Cerebellar cortex (tissue), 1 donor: ENCODE measurements around the gene GNPAT.
A peak's percentile ranks its signal among the peaks of the same experiment; 100 is the strongest.
"Not testable (repeated sequence)": the region's sequence is repeated elsewhere in the genome, so short reads cannot be mapped to it uniquely, and the experiment has no call there.

Experiments used
- DNase-seq: peaks from one replicate; pipeline ENCODE4 v3.0.0-alpha.2; 2015; ENCODE audit warnings: low spot score

GNPAT gene

DNA sequence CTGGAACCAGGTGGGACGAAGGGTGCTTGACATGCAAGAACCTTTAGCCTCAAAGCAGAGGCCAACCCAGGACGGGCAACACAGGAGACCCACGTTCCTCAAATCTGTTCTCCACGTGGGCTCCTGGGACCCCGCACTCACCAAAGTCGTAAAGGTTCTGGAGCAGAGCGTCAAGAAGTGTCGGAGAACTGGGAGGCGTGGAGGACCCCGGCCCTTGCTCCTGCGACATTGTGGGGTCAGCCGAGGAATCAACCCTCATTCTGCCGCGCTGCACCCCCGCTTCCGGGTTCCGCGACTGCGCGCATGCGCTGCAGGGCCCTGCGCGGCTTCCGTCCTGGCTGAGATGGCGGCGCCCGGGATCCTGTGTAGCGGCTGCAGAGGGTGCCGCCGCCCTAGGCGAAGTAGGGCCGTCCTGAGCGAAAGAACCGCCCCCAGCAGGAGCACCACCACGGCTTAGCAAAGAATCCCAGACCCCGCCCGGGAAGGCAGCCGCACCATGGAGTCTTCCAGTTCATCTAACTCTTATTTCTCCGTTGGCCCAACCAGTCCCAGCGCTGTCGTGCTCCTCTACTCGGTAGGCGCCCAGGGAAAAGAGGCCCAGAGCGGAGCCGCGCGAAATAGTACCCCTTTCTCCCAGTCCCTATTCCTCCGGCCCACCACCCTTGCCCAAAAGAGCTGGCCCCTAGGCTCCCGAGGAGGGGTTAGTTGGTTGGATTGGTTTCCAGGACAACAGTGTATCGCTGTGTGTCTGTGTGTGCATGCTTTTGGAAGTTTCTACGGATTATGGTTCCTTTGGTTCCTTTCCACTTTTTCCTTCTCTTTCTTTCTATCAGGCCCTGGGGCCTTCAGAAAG lies at the start of gene GNPAT:
GNPAT (plus strand) TSS at position 330 of the 853 bp plus-strand sequence; CDS start at position 497, 167 bp downstream.
- DNase-seq = peak; percentile 80

DNA sequence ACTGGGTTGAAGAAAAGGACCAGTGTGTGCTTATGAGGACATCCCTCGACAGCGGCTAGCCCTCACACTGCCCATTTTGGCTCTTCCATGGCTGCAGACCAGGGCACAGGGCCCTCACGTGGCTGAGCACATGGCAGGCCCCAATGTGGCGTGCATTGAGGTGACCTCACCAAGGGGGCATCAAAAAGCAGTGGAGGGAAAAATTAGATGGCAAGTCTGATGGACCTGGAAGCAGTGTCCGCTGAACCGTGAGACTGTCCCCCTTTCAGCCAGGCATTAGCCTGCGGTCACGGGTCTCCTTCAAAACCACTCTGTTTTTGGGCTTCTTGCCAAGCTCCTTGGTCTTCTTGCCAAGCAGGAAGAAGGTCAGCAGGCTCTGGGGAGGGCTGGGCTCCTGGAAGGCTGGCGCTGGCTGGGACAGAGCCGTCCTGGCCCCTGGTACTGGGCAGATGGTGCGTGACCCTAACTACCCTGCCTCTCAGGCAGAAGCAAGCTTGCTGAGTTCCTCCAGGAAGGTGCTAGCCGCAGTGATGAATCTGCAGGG lies 48.3 kb upstream of the GNPAT start:
- peak; percentile 96 for DNase-seq

DNA sequence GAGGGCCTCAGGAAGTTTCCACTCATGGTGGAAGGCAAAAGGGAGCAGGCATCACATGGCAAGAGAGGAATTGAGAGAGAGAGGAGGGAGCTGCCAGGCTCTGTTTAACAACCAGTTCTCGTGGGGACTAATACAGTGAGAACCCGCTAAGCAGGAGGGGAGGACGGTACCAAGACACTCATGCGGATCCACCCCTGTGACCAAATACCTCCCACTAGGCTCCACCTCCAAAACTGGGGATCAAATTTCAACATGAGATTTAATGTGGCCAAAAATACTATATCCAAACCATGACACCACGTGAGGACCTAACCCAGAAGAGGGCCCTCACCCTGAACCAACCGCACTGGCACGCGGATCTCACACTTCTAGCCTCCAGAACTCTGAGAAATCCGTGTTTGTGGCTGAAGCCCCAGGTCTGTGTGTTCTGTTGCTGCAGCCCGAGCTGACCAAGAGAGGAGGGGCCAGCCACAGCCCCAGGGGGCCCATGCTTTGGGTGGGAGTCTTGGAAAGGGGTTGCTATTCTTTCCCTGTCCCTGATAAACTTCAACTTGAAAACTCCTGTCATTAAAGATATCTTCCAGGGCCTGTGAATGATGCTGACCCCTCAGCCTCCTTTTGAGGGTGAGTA lies 47.2 kb upstream of the GNPAT start:
- no peak for DNase-seq

DNA sequence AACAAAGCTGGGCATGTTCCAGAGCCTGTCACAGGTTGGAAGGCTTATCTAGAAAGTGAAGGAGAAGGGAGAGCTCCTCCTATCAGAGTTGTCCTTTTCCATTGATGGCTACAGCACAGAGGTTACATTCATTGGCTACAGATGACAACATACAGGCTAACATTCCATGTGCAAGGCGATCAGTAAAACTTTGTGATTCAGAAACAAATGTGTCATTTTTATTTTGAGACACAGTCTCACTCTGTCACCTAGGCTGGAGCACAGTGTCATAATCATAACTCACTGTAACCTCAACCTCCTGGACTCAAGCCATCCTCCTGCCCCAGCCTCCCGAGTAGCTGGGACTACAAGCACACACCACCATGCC lies 46.6 kb upstream of the GNPAT start:
- DNase-seq = no peak

DNA sequence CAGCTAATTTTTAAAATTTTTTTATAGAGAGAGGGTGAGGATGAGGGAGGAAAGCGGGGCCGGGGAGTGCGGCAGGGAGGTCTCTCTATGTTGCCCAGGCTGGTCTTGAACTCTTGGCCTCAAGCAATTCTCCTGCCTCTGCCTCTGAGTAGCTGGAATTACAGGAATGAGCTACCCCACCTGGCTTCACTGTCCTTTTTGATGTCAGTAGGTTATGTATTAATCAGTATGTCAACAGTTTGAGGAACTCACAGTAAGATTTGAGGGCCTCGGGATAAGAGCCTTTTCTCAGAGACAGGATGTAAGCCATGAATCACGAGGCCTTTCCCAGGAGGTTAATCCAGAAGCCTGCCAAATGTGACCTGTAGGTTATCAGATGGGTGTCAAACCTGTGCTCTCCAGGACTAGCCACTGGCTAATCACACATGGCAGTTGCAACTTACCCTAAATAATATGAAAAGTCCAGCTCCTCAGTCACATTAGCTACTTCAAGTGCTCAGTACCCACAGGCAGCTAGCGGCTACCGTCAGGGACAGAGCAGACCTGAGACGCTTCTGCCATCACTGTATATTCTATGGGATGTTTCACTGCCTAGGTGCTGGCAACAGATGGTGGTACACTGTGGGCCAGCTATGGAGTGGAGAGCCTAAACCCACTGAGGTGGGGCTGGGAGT lies 46.0 kb upstream of the GNPAT start:
- no peak for DNase-seq

DNA sequence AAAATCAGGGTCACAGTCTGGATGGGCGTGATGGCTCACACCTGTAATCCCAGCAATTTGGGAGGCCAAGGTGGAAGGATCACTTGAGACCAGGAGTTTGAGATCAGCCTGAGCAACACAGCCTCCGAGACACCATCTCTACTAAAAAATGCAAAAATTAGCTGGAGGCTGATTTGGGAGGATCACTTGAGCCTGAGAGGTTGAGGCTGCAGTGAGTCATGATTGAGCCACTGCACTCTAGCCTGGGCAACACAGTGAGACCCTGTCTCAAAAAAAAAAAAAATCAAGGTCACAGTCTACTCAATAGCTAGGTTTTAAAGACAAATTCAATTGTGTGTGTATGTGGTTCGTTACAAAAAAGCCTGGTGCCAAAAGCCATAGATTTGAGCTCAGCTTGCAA lies 44.7 kb upstream of the GNPAT start:
- DNase-seq = no peak

DNA sequence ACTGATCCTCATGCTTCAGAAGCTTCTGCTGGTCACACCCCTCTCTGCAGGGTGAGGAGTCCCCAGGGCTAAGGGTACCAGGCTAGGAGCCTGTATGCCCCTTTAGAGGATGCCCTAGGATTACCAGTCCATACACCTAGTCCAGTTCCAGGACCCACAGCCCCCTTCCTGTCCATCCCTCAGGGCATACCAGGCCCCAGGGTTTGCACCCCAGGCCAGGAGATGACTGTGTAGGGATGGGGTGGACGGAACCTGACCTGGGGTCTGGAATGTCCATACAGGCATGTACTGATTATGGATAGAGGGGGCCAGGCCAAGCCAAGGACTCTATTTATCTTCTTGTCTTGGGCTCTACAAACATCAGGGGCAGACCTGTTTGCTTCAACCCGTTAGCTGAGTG lies 44.3 kb upstream of the GNPAT start:
- no peak for DNase-seq

DNA sequence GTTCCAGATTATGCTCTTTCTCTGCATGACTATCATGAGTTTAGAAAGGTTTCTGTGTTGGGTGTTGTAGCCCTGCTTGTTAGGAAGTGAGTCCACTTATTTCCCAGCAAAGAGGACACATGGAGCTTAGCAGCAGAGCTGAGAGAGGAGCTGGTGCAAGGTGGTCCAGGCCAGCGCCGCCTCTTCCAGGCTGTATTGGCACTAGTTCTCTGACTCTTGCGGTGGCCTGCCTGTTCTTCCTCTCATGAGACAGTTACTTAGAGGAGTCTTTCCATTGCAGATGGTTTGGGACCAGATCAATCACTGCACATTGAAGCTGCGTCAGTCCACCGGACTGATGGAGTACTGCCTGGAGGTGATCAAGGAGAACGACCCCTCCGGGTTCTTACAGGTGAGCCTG lies 41.1 kb upstream of the GNPAT start:
- no peak for DNase-seq

DNA sequence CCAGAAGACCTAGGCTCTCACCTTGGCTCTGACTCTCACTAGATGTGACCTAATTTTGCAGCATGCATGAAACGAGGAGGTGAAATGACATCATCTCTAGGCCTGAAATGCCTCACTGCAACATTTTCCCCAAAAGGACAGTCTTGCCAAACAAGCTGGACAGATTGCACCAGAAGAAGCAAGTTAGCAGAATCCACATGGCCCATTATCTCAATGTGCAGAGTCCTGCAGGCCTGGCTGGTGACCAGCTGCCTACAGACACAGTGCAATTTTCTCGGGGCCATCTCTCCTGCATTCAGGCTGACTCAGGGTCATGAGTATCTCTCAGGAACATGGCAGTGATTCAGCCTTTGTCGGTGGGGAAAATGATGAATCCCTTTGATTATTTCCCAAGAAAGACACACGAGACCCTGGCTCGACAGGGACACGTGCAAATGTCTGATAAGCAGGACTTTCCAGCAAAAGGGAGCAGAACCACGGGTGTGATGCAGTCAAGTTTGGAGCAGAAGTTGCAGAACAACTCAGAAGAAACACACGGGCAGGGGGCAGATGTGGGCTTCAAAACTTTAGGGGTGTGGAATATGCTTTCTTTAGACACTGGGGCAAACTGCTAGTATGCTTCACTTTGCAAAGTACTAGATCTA lies 40.5 kb upstream of the GNPAT start:
- no peak for DNase-seq

DNA sequence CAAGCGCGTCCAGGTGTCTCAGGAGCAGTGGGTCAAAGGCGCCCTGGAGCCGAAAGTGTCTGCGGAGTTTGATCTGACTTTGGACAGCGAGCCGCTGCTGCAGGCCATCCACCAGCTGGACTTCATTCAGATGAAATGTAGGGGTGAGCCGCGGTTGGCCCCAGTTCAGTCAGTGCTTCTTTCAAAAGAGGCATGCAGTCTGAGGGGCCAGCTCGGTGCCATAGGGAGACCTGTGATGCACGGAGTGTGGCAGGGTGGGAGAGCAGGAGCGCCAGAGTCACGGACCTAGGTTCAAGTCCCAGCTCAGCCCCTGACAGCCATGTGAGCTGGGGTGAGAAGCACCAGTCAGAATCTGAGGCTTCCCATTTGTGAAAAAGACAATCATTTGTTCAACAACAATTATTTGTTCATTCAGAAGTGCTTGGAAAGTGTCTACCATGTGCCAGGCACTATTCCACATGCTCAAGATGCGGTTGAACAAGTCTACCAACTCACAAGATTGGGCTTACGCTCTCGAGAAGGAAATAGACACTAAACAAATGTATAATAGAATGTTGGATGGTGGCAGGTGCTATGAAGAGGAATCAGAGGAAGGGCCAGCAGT lies 39.5 kb upstream of the GNPAT start:
- DNase-seq = no peak

DNA sequence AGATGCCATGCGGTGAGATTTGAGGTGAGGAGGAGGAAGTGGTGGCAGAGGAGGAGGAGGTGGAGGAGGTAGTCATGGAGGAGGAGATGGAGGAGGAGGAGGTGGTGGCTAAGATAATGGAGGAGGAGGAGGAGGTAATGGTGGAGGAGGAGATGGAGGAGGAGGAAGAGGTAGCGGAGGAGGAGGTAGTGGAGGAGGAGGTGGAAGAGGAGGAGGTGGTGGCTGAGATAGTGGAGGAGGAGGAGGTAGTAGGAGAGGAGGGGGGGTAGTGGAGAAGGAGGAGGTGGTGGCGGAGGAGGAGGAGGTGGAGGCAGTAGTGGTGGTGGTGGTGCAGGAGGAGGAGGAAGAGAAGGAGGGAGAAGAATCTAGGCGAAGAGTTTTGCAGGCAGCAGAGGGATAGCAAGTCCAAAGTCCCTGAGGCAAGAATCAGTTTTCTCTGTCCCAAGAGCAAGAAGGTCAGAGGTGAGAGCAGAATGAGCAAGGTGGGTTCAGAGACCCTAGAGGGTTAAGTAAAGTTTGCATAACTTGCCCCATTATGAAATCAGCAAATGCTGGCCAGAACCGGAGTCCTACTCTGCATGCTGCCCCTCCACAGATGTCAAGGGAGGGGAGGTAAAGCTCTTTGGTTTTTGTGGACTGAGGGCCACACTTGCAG lies 38.9 kb upstream of the GNPAT start:
- DNase-seq = no peak

DNA sequence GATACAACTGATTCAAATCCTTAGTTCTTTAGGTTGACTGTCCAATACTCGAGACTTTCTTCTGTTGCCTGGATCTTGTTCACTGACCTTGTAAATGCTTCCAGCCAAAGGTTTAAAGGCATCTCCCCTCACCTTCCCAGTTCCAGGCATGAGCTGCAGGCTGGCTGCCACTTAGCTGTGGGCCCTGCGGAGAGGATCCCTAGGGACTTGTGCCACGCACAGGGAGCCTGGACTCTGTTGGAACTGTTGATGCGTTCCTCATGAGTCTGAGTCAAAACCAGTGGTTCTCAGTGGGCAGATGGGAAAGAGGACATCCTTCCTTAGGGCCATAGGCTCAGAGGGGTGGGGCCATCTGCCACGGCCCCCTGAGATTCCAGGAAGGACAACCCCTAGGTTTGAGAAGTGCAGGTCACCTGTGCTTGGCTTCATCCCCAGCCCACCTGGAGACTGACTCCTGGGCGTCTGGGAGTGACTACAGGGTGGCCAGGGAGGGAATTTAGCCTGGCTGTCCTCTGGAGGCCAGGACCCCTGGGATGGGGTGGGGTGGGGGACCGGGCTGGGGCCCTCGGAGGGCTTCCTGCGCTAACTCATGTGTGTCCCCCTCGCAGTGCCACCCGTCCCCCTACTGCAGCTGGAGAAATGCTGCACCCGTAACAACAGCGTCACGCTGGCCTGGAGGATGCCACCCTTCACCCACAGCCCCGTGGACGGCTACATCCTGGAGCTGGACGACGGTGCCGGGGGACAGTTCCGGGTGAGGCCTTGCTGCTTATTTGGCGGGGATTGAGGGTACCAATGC lies 37.6 kb upstream of the GNPAT start:
- DNase-seq = no peak

DNA sequence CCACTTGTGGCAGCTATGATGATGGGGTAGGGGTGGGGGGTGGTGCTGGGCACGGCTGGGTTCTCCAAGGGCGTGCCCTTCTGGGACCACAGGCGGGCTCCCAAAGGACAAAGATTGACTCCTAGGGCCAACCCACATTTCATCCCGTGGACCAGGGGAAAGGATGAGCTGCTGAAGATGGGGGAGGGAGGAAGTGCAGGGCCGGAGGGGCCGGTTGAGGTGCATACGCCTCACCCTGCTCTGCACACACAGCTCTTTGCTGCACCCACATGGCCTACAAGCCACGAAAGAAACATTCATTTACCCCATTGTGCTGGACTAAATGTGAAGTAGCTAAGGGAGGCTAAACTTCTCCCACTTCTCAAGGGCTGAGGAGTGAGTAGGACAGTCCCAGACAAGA lies 34.2 kb upstream of the GNPAT start:
- no peak for DNase-seq

DNA sequence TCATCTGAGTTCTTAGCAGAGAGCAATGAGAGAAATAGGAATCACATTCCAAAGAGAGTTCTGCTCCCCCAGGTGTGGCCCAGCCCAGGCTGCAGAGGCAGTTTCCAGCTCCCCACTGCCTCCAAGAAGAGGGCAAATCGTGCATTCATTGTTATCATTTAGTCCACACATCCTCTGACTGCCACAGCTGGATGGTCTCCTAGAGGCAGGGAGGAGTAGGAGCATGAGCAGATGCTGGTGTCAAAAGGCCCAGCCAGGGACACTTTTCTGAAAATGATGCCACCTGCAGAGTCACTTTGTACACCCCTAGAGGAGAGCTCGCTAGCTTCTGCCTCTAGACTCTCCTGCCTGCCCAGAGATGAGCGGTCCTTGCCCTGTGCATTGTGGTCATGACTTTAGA lies 33.6 kb upstream of the GNPAT start:
- no peak for DNase-seq

DNA sequence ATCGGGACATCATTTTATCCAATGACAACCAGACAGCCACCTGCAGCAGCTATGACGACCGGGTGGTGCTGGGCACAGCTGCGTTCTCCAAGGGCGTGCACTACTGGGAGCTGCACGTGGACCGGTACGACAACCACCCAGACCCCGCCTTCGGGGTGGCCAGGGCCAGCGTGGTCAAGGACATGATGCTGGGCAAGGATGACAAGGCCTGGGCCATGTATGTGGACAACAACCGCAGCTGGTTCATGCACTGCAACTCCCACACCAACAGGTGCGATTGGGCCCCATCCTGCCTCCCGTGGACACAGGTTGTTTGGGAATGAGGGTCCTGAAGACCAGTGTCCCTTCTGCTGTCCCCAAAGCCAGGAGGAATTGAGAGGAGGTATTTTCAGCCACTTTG lies 32.0 kb upstream of the GNPAT start:
- no peak for DNase-seq

DNA sequence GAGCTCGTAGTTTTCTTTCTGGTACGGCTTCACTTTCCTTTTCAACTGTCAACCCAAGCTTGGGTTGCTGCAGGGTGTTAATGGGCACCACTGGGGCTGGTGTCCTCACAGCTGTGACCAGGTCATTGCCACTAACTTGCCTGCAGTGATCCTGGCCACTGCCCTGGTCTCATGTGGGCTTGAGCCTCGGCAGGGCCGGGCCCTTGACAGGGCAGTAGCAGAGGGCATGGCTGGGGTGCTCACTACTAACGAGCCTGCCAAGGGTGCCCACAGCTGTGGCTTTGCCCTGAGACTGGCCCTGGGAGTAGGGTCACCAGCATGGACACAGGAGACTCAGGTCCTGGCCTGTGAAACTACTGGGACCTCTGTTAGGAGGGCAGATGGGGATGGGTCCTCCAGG lies 31.5 kb upstream of the GNPAT start:
- no peak for DNase-seq

DNA sequence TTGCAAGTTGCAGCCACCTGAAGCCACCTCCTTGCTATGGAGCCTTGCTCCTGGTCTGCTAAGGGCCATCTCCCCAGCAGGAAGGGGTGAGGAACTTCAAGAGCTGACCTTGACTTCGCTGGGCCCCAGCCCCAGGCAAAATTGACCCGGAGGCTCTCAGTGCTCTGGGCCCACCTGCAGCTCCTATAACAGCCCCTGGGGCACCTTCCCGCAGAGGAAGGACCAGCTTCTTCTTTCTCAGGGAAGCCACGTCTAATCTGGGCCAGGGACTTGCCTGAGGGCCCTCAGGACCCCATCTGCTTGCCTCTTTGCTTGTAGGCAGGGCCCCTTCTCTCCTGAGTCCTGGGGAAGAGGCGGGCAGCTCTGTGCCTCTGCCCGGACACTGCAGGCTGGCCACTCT lies 30.9 kb upstream of the GNPAT start:
- no peak for DNase-seq

DNA sequence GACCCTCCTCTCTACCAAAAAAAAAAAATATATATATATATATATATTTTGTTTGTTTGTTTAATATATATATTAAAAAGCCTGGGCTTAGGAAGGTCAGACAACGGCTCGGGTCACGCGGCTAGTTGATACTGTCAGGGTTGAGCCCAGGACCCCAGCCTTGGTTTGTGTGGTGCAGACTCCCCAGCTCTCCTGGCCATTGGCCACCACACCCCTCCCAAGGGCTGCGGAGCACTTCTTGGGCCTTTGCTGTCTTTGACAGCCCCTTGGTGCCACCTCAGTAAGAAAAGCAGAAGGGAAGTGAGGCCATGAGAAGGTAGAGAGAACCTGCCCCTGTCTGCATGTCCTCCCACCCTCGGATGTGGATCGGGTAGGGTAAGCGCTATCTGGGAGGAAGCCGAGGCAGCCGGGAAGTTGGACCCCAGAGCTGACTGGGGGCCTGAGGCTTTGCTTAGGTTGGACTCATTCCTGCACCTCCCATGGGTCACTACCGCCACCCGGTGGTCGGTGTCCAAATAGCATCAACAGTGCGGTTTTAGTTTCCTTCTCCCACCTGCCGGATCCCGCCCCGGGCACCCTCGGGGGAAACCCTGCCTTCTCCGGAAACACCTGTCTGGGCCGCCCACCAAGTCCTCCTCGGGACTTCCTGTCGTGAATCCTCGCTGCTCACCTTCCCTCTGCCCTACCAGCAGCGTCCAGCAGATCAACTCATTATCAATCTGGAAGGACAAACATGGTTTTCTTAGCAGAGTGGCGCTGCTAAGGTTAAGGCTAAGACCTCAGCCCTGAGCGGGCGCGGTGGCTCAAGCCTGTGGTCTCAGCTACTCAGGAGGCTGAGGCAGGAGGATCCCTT lies 29.8 kb upstream of the GNPAT start:
- DNase-seq = peak; percentile 80

DNA sequence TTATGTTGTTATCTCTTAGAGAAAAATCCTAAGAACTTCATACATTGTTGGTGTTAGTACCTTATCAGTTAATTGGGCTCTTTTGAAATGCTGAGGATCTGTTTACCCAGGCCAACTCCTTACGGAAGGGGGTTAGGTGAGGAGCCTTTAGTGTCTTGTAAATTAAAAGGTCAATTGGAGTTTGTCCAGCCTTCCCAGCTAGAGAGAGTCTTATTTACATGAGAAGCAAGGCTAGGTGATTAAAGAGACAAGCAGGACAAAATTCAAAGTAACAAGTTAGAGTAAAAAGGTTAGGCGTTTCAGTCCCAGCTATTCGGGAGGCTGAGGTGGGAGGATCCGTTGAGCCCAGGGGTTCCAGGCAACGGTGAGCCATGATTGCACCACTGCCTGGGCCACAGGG lies 28.7 kb upstream of the GNPAT start:
- DNase-seq = not testable (repeated sequence)
